ENCODE results near the gene G6PC1. TPM values are rescaled to one million over a fixed set of nuclear protein-coding genes. Genes with fewer than 3 reads are reported as not detected.

G6PC1 gene
- total and polyA plus RNA-seq, 2 of the 4 experiments (the other 2 are of a cell fraction) = not detected

- TF ChIP-seq MXI1 (IDR thresholded peaks at IDR 0.05; ENCODE audit: borderline replicate concordance, low read depth, low read length) = no peak
- no peak for TF ChIP-seq MAZ (IDR thresholded peaks at IDR 0.05; ENCODE audit: borderline replicate concordance, low read depth, low read length)
Observed at GRCh38 chr17:42928714-42929496, 28.3 kb downstream of the G6PC1 start (continued).

- dilution Hi-C loops (cut with HindIII; ENCODE audit: low sequenced_read_pairs, unreplicated experiment) (no loop called here), in situ Hi-C loops (cut with MboI; ENCODE audit: low sequenced_read_pairs) (no loop called here), intact Hi-C loops (cut with micrococcal nuclease) (loop anchor here (1.0 kb wide), 1 partner anchor 86 kb away; no protein-coding TSS in a partner anchor)
- ChIA-PET CTCF (interaction anchor here (0.8 to 1.9 kb wide), 6 partner anchors 8 to 87 kb away, joined by 3 to 8 read pairs (median 6); no protein-coding TSS in a partner anchor), POLR2A (ENCODE audit: unreplicated experiment) (no interaction called here)
- H3K23ac ChIP-seq (ENCODE audit: low read depth, low read length) = no peak overlapping the region
- H3K14ac ChIP-seq (replicated peaks; ENCODE audit: low read depth, low read length) = no peak overlapping the region
- H2AK5ac ChIP-seq (ENCODE audit: low read depth, low read length) = no peak overlapping the region
- peaks cover 7% of the 10 kb centered on the region; the same call in 1 of the 2 replicates for H3K9me1 ChIP-seq (ENCODE audit: insufficient read depth, low read length)
- H3K4ac ChIP-seq (ENCODE audit: low read depth, low read length) = no peak overlapping the region
- no peak overlapping the region for H4K5ac ChIP-seq (ENCODE audit: low read depth, low read length)
- ATAC-seq (ENCODE audit: low read depth) = no peak
- peaks cover 5% of the 10 kb centered on the region; the same call in 1 of the 2 replicates for H3K4me1 ChIP-seq (ENCODE audit: control insufficient read depth, insufficient read depth, low read length)
- no peak for DNase-seq
- TF ChIP-seq RAD21 (IDR thresholded peaks at IDR 0.05; ENCODE audit: low read length) (no peak), RCOR1 (IDR thresholded peaks at IDR 0.05; ENCODE audit: insufficient replicate concordance, low read length) (no peak), BHLHE40 (IDR thresholded peaks at IDR 0.05; ENCODE audit: low read depth, low read length) (no peak), USF2 (IDR thresholded peaks at IDR 0.05; ENCODE audit: low read depth, low read length) (no peak), CHD1 (IDR thresholded peaks at IDR 0.05; ENCODE audit: low read depth, low read length) (no peak), POLR2A (IDR thresholded peaks at IDR 0.05; ENCODE audit: low read depth, low read length) (no peak), RFX5 (IDR thresholded peaks at IDR 0.05; ENCODE audit: low read depth, low read length) (no peak), MAFK (IDR thresholded peaks at IDR 0.05; ENCODE audit: low read depth, low read length) (no peak), NFE2L2 (IDR thresholded peaks at IDR 0.05; ENCODE audit: low read depth, low read length) (no peak), SMC3 (IDR thresholded peaks at IDR 0.05; ENCODE audit: low read depth, low read length) (no peak)
- H3K27ac ChIP-seq (ENCODE audit: insufficient read depth, low read length) = no peak overlapping the region
- no peaks in the 10 kb centered on the region for H4K20me1 ChIP-seq (ENCODE audit: insufficient read depth, low read length)
- no peak overlapping the region for H3K56ac ChIP-seq (ENCODE audit: extremely low read depth, insufficient read depth, low read length)
- no peak overlapping the region for H2BK120ac ChIP-seq (ENCODE audit: low read depth, low read length)
- H4K91ac ChIP-seq (ENCODE audit: insufficient read depth, low read depth, low read length) = no peak overlapping the region
- H3K27me3 ChIP-seq (ENCODE audit: control insufficient read depth, insufficient read depth, low read length) = peaks cover 9% of the 10 kb centered on the region
- H2BK20ac ChIP-seq (ENCODE audit: low read depth, low read length) = no peak overlapping the region
- H3K36me3 ChIP-seq (ENCODE audit: control insufficient read depth, insufficient read depth, low read length) = no peaks in the 10 kb centered on the region
- H3K4me2 ChIP-seq (ENCODE audit: low read depth, low read length) = no peak overlapping the region
- H3K79me1 ChIP-seq (ENCODE audit: low read depth in 1 of 2, low read length in 2 of 2) = no peaks in the 10 kb centered on the region
- no peak overlapping the region for H3K9ac ChIP-seq (ENCODE audit: low read depth, low read length)
- no peaks in the 10 kb centered on the region for H3K9me3 ChIP-seq (ENCODE audit: control insufficient read depth, insufficient read depth, low read length)
- H2AFZ ChIP-seq (replicated peaks; ENCODE audit: low read length, poor library complexity) = no peak overlapping the region
- H2BK5ac ChIP-seq (ENCODE audit: low read depth, low read length, poor library complexity, severe bottlenecking) = no peak overlapping the region
- no peak overlapping the region for H3K18ac ChIP-seq (ENCODE audit: low read depth, low read length)
- H4K8ac ChIP-seq (ENCODE audit: low read depth in 2 of 2, low read length in 2 of 2) = no peak overlapping the region
- H2AK9ac ChIP-seq (replicated peaks; ENCODE audit: low read depth, low read length, poor library complexity) = no peak overlapping the region
- no peak overlapping the region for H2BK15ac ChIP-seq (ENCODE audit: low read depth, low read length)
- WGBS, 2 experiments (ENCODE audit: extremely low coverage in 2 of 2, insufficient read length in 1 of 2) = no CpG with 5 or more reads among the region's 1 CpG
- no peak overlapping the region for H3K4me3 ChIP-seq (ENCODE audit: insufficient read depth, low read depth, low read length)
- BruUV-seq (replicated peaks) = no TSS peak
Observed at GRCh38 chr17:42929497-42929844, 28.9 kb downstream of the G6PC1 start.
